Chondrocyte (in vitro differentiated cells): ENCODE data around the gene CDCA3. TPM values are rescaled to one million over a fixed set of nuclear protein-coding genes. Genes with fewer than 3 reads are reported as not detected.
A peak's percentile ranks its signal among the peaks of the same experiment; 100 is the strongest.

Experiments
- DNase-seq: peaks from one replicate; pipeline ENCODE4 v3.0.0; 2021; ENCODE audit warnings: mixed read lengths, low spot score
- H3K27ac Mint-ChIP-seq: one replicate; pipeline ENCODE4 v1.8.0; 2021; ENCODE audit warnings: mild to moderate bottlenecking, moderate library complexity, mixed read lengths; ENCODE audit not compliant: unreplicated experiment
- H3K27me3 Mint-ChIP-seq: 2 replicates; pipeline ENCODE4 v1.8.0; 2021; ENCODE audit warnings: low read depth, mixed read lengths
- H3K36me3 Mint-ChIP-seq: 2 replicates; pipeline ENCODE4 v1.8.0; 2021; ENCODE audit warnings: low read depth, mixed read lengths
- H3K4me1 Mint-ChIP-seq: 2 replicates; pipeline ENCODE4 v1.8.0; 2021; ENCODE audit warnings: low read depth, mild to moderate bottlenecking, mixed read lengths
- H3K4me3 Mint-ChIP-seq: one replicate; pipeline ENCODE4 v1.8.0; 2021; ENCODE audit warnings: mild to moderate bottlenecking, moderate library complexity, mixed read lengths; ENCODE audit not compliant: unreplicated experiment
- H3K9me3 Mint-ChIP-seq: 2 replicates; pipeline ENCODE4 v1.8.0; 2021; ENCODE audit warnings: low read depth, mixed read lengths
- CTCF ChIP-seq: fragments of 200-600 bp; sonication (generic); IDR thresholded peaks from 2 replicates; pipeline ENCODE4 v1.5.0; 2021; ENCODE audit warnings: antibody characterized with exemption, mild to moderate bottlenecking, moderate library complexity
- total RNA-seq: library from RNA; stranded (reverse); gene quantifications from 3 replicates; pipeline ENCODE4 v1.2.1, GENCODE V29; 2021

Gene CDCA3
- total RNA-seq, 1 donor from 2014 or later = 5.6 TPM

- peaks cover 3% of the 10 kb centered on the region for H3K27me3 Mint-ChIP-seq
- no peaks in the 10 kb centered on the region for H3K36me3 Mint-ChIP-seq
These were observed 28.5 kb downstream of the CDCA3 start for GRCh38 chr12:6822426-6823135.

GRCh38 chr12:6821591-6822425 is 29.3 kb downstream of the CDCA3 start, which contains the start of gene GPR162:
TSS of gene GPR162 (plus strand) at chr12:6821821. CDS start at chr12:6823899, 2,078 bp downstream.
- Mint-ChIP-seq H3K4me1 (peaks cover 45% of the 10 kb centered on the region), H3K9me3 (no peaks in the 10 kb centered on the region), H3K4me3 (peak within 1 kb of the TSS; percentile 78), H3K27ac (peak within 1 kb of the TSS; percentile 71), H3K36me3 (no peaks in the 10 kb centered on the region), H3K27me3 (peaks cover 3% of the 10 kb centered on the region)
- no peak for DNase-seq
- TF ChIP-seq CTCF = no peak

More at GRCh38 chr12:6822426-6823135, 28.5 kb downstream of the CDCA3 start:
- Mint-ChIP-seq H3K4me1 (peaks cover 52% of the 10 kb centered on the region), H3K27ac (no peak overlapping the region), H3K9me3 (no peaks in the 10 kb centered on the region), H3K4me3 (peak overlapping the region; percentile 78)
- TF ChIP-seq CTCF = no peak
- DNase-seq = no peak

GRCh38 chr12:6820166-6820565 is 30.9 kb downstream of the CDCA3 start:
- Mint-ChIP-seq H3K27me3 (peaks cover 3% of the 10 kb centered on the region), H3K4me1 (peaks cover 39% of the 10 kb centered on the region), H3K4me3 (no peak overlapping the region)

GRCh38 chr12:6819106-6820030 is 31.7 kb downstream of the CDCA3 start:
- Mint-ChIP-seq H3K4me3 (no peak overlapping the region), H3K9me3 (no peaks in the 10 kb centered on the region), H3K4me1 (peaks cover 34% of the 10 kb centered on the region), H3K27me3 (peaks cover 3% of the 10 kb centered on the region), H3K36me3 (no peaks in the 10 kb centered on the region), H3K27ac (no peak overlapping the region)
- no peak for TF ChIP-seq CTCF
- no peak for DNase-seq

More at GRCh38 chr12:6820166-6820565, 30.9 kb downstream of the CDCA3 start:
- no peaks in the 10 kb centered on the region for H3K9me3 Mint-ChIP-seq
- DNase-seq = no peak
- no peak overlapping the region for H3K27ac Mint-ChIP-seq
- no peaks in the 10 kb centered on the region for H3K36me3 Mint-ChIP-seq
- no peak for TF ChIP-seq CTCF
